ENCODE measurements around the gene GPR68. TPM values are rescaled to one million over a fixed set of nuclear protein-coding genes. Genes with fewer than 3 reads are reported as not detected.

GPR68 gene
- total and polyA plus RNA-seq, 2 experiments from 2014 or later = 0.19 to 0.35 TPM

- TF ChIP-seq CTCF (conservative IDR thresholded peaks at IDR 0.05; ENCODE audit: low read depth in 2 of 2) (no peak), STAT1 (IDR thresholded peaks at IDR 0.05; ENCODE audit: unreplicated experiment) (no peak)
Observed at GRCh38 chr14:91218014-91218413, 26.5 kb downstream of the GPR68 start (continued).

- Histone ChIP-seq H3K4me3 (no peak overlapping the region), H2AFZ (no peak overlapping the region), H3K4me1 (ENCODE audit: insufficient read depth) (no peaks in the 10 kb centered on the region), H4K20me1 (replicated peaks; ENCODE audit: insufficient read depth) (no peaks in the 10 kb centered on the region), H3K27ac (ENCODE audit: low read depth) (no peak overlapping the region), H3K4me2 (no peak overlapping the region), H3K79me2 (replicated peaks; ENCODE audit: insufficient read depth) (no peaks in the 10 kb centered on the region), H3K36me3 (ENCODE audit: insufficient read depth) (no peaks in the 10 kb centered on the region), H3K9me2 (ENCODE audit: insufficient read depth) (no peaks in the 10 kb centered on the region), H3K27me3 (ENCODE audit: insufficient read depth) (no peaks in the 10 kb centered on the region), H3F3A (replicated peaks; ENCODE audit: low read depth) (no peaks in the 10 kb centered on the region)
- no peak overlapping the region for H3K4me3 Mint-ChIP-seq
- no peak overlapping the region for H3K27ac Mint-ChIP-seq
- no peaks in the 10 kb centered on the region for H3K9me3 Mint-ChIP-seq
- peaks cover 12% of the 10 kb centered on the region; the same call in 2 of the 3 replicates for H3K36me3 Mint-ChIP-seq (ENCODE audit: low read depth)
- peaks cover 5% of the 10 kb centered on the region; the same call in 1 of the 3 replicates for H3K4me1 Mint-ChIP-seq
- TF ChIP-seq ZNF462 (CRISPR knock-in tag; IDR thresholded peaks at IDR 0.05) = no peak
- TF ChIP-seq STAT1 (IDR thresholded peaks at IDR 0.05; ENCODE audit: unreplicated experiment) = no peak
- no peak for TF ChIP-seq EZH2phosphoT487 (IDR thresholded peaks at IDR 0.05; ENCODE audit: unreplicated experiment)
- no peak for TF ChIP-seq NANOG (IDR thresholded peaks at IDR 0.05; ENCODE audit: borderline replicate concordance)
- TF ChIP-seq EZH2 (IDR thresholded peaks at IDR 0.05; ENCODE audit: low read depth, unreplicated experiment) = no peak
- no peak for TF ChIP-seq POLR2AphosphoS5 (IDR thresholded peaks at IDR 0.05; ENCODE audit: low read depth)
- TF ChIP-seq ZNF331 (CRISPR knock-in tag; IDR thresholded peaks at IDR 0.05; ENCODE audit: low read depth) = no peak
- no peak for TF ChIP-seq CTCF (conservative IDR thresholded peaks at IDR 0.05; ENCODE audit: low read depth in 2 of 2)
- no peak for TF ChIP-seq REST (IDR thresholded peaks at IDR 0.05; ENCODE audit: unreplicated experiment)
- ATAC-seq = peak; percentile 64
- H3K27me3 Mint-ChIP-seq (ENCODE audit: insufficient read depth, low read depth, poor library complexity) = peaks cover 2% of the 10 kb centered on the region
- no peak for DNase-seq (ENCODE audit: low spot score)
Observed at GRCh38 chr14:91216731-91217226, 27.7 kb downstream of the GPR68 start.

All from GM23338 (cell line).